GM21717 (cell line): ENCODE data around the gene NEURL2.

ENCODE experiments used
- ATAC-seq: cut with Tn5 transposase; IDR thresholded peaks from one replicate; pipeline ENCODE4 v1.9.1; 2021; ENCODE audit warnings: mild to moderate bottlenecking, moderate library complexity; ENCODE audit not compliant: unreplicated experiment

The NEURL2 gene

GRCh38 chr20:45920462-45921336 is 29.7 kb upstream of the NEURL2 start:
- ATAC-seq, result no peak

GRCh38 chr20:45919542-45920399 is 28.8 kb upstream of the NEURL2 start:
- no peak for ATAC-seq

- ATAC-seq, result no peak
These were observed 27.9 kb upstream of the NEURL2 start for GRCh38 chr20:45918779-45919537.

DNA sequence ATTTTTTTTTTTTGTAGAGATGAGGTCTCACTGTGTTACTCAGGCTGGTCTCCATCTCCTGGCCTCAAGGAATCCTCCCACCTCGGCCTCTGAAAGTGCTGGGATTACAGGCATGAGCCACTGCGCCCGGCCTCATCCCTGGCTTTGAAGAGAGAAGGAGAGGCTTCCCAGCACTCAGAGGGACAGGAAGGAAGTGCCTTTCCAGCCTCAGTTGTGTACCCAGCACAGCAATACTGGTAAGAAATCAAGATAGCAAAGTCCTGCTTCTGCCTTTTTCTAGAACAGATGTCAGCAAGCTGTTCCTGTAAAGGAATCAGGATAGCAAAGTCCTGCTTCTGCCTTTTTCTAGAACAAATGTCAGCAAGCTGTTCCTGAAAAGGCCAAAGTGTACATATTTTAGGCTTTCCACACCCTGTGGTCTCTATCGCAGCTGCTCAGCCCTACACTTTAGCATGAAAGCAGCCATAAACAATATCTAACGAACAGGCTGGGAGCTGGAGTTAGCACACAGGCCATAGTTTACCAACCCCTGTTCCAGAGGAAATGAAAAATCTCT is 27.3 kb upstream of the NEURL2 start:
- no peak for ATAC-seq

DNA sequence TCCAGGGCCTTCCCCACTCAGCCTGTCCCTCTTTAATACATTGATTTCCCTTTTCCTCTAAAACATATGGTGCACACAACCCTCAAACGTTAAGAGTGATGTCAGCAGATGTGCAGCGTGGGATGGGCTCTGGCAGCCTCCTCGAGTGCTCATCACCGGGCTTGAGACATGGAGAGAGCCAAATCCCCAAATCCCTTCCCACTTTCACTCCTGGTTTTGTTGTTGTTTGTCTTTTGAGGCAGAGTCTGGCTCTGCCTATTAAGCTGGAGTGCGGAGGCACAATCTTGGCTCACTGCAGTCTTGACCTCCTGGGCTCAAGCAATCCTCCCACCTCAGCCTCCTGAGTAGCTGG is 26.8 kb upstream of the NEURL2 start:
- no peak for ATAC-seq

- ATAC-seq, result no peak
These were observed 22.1 kb upstream of the NEURL2 start for GRCh38 chr20:45913116-45913515.

DNA sequence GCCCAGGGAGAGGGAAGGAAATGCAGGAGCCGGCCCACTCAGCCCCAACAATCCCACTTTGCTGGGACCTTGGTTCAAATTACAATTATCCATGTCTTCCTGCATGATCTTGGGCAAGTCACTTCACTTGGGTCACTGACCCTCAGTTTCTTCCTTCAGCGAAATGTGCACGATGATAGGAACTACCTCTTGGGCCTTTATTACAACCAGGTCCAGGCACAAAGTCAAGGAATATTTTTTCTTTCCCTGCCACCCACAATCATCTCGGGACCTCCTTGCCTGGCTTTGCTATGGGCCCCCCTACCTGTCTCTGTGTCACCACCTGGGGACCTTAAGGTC is 21.3 kb upstream of the NEURL2 start:
- no peak for ATAC-seq

GRCh38 chr20:45911486-45912343 is 20.7 kb upstream of the NEURL2 start, which contains the start of gene PLTP:
Gene PLTP (minus strand): TSS chr20:45912155. CDS start chr20:45911452, 703 bp downstream.
- peak; percentile 9 for ATAC-seq

DNA sequence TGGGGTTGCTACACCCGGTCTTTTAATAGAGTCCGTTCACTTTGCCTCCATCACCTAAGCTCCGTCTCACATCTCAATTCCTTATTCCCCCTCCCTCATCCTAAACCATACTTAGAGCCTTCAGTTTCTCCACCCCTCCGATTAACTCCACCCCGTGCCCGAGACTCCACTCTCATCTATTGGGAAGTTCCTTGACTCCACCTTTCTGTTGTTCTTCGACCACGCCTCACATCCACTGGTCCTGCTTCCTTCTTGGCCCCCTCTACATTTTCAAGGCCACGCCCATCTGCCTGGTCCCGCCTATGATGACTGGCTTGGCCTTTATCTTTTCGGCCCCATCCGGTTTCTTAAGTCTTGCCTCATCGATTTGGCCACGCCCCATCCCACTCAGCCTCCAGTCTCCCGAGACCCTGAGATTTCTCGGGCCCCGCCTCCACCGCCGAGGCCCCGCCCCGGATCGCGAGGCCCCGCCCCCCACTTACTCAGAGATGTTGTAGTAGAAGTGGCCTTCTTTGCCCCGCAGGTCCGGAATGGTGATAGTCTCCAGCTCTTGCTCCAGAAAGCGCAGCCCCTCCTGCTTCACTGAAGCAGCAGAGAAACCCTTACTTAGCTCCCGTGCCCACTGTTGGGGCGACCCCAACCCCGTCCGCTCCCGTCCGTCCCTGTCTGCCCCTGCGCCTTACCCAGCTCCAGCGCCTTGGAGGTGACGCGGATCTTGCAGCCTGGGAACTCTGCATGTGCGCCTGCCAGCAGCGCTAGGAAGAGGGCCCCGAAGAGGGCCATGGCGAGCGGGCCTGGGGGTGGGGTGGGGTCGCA is 19.9 kb upstream of the NEURL2 start:
- peak; percentile 89 for ATAC-seq

GRCh38 chr20:45909817-45910669 is 19.0 kb upstream of the NEURL2 start:
- no peak for ATAC-seq

- no peak for ATAC-seq
These were observed 18.4 kb upstream of the NEURL2 start for GRCh38 chr20:45909336-45909808.

- no peak for ATAC-seq
These were observed 17.1 kb upstream of the NEURL2 start for GRCh38 chr20:45908084-45908483.

DNA sequence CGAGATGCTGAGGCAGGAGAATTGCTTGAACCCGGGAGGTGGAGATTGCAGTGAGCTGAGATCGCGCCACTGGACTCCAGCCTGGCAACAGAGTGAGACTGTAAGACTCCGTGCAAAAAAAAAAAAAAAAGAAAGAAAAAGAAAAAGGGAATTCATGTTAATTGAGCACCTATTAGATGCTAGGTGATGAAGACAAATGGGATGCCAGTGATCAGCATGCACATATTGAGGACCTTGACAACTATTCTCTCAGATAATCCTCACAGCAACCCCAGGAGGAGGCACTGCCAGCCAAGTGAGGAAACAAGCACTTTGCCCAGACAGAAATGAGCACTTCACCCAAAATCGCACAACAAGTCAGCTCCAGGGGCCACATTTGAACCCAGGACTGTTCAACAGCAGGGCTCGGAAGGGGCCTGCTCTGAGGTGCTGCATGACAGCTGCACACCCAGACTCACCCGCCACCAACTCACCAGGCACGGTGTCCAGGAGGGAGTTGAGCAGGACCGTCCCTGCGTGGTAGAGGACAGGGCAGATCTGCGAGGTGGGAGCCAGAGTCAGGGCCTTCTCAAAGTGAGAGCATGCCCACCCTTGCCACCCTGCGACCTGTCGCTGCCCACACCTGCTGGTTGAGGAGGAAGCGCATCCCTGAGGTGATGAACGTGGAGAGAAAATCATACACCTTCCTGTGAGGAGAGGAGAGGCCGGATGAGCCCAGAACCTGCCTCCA is 16.4 kb upstream of the NEURL2 start:
- no peak for ATAC-seq

DNA sequence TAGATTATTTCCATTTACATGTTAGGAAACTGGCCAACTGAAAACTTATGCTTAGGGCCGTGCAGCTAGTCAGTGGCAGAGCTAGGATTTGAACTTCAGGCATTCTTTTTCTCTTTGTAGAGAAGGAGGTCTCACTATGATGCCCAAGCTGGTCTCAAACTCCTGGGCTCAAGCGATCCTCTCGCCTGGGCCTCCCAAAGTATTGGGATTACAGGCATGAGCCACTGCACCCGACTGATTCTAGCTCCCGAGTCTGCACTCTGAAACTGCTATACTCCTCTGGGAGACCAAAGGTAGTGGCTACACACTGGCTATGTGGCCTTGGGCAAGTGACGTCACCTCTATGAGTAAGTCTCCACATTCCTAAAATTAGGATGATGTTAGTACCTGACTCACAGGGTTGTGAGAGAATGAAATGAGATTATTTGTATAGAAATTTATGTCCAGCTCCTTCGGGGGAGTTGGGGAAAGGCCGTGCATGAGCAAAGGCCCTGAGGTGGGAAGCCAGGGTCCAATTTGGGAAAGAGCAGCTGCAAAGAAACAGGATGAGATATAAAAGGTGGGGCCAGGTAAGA is 14.6 kb upstream of the NEURL2 start:
- no peak for ATAC-seq

GRCh38 chr20:45904583-45905504 is 13.8 kb upstream of the NEURL2 start:
- ATAC-seq, result no peak

DNA sequence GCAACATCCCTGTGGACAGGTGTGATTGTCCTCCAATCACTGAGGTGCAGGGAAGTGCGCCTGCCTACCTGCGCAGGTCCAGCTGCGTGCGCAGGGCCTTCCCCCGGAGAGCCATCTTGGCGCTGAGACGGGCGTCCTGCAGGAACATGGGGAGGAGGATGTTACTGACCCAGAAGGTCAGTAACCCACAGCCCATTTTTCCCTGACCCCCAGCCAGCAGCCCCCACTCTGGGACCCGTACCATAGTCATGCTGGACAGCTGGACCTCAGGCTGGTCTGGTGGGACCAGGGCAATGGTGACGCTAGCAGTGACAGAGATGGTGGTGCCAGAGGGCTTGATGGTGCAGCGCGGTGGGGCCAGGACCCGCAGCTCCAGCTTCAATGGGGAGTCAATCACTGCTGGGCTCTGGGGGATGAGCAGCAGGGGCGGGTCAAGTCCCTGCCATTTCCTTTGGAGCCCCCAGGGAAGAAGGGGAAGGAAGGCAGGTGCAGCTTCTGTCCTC is 11.2 kb upstream of the NEURL2 start:
- ATAC-seq, result no peak
